Caco-2 (cell line): ENCODE data around the gene PIAS3. TPM values are rescaled to one million over a fixed set of nuclear protein-coding genes. Genes with fewer than 3 reads are reported as not detected.
A peak's percentile ranks its signal among the peaks of the same experiment; 100 is the strongest.

Experiments used
- BruUV-seq: library from RNA; stranded (reverse); fragments of 400-500 nt; replicated peaks from 2 replicates; lab custom pipeline; 2021; lab: Mats Ljungman, UMichigan
- CTCF ChIA-PET: fragments of 300-600 bp; sonication (Branson Sonifier 250); formaldehyde crosslinking; loops from one replicate; lab custom pipeline; 2022; ENCODE audit warnings: antibody characterized with exemption; lab: Charles Lee
- POLR2A ChIA-PET: fragments of 300-600 bp; sonication (Branson Sonifier 250); formaldehyde crosslinking; loops from one replicate; lab custom pipeline; 2022; ENCODE audit warnings: antibody characterized with exemption; lab: Charles Lee
- DNase-seq, 2 experiments: peaks; one replicate each; pipeline versions ENCODE4 v3.0.0 to v3.0.0-alpha.2; 2020 to 2022
- H3K27me3 ChIP-seq: replicated peaks from 2 replicates; pipeline ENCODE4 v1.6.0; 2011; ENCODE audit warnings: low read length; ENCODE audit not compliant: control insufficient read depth, insufficient read depth
- H3K36me3 ChIP-seq: 2 replicates; pipeline ENCODE4 v1.5.1; 2011; ENCODE audit warnings: low read length; ENCODE audit not compliant: control insufficient read depth, insufficient read depth
- H3K4me1 ChIP-seq: fragments of 250-450 bp; sonication (Bioruptor Pico); 2 replicates; pipeline ENCODE4 v1.5.1; 2020; ENCODE audit warnings: mild to moderate bottlenecking
- H3K4me3 ChIP-seq: 2 replicates; pipeline ENCODE4 v1.5.1; 2011; ENCODE audit warnings: low read depth, mild to moderate bottlenecking, control low read depth, low read length
- H3K9me3 ChIP-seq: fragments of 250-450 bp; sonication (Bioruptor Pico); 2 replicates; pipeline ENCODE4 v1.5.1; 2020; ENCODE audit warnings: mild to moderate bottlenecking, moderate library complexity
- H3K27ac Mint-ChIP-seq: one replicate; pipeline ENCODE4 v1.8.0; 2022; ENCODE audit warnings: mixed read lengths; ENCODE audit not compliant: unreplicated experiment
- H3K27me3 Mint-ChIP-seq: one replicate; pipeline ENCODE4 v1.8.0; 2022; ENCODE audit warnings: mixed read lengths; ENCODE audit not compliant: insufficient read depth, unreplicated experiment
- H3K36me3 Mint-ChIP-seq: one replicate; pipeline ENCODE4 v1.8.0; 2022; ENCODE audit warnings: mild to moderate bottlenecking, mixed read lengths; ENCODE audit not compliant: insufficient read depth, unreplicated experiment
- H3K4me1 Mint-ChIP-seq: one replicate; pipeline ENCODE4 v1.8.0; 2022; ENCODE audit warnings: low read depth, mixed read lengths; ENCODE audit not compliant: unreplicated experiment
- H3K4me3 Mint-ChIP-seq: one replicate; pipeline ENCODE4 v1.8.0; 2022; ENCODE audit warnings: mild to moderate bottlenecking, moderate library complexity, mixed read lengths; ENCODE audit not compliant: unreplicated experiment
- H3K9me3 Mint-ChIP-seq: one replicate; pipeline ENCODE4 v1.8.0; 2022; ENCODE audit warnings: mixed read lengths; ENCODE audit not compliant: unreplicated experiment
- intact Hi-C: fragments of 100-400 bp; cut with micrococcal nuclease; formaldehyde crosslinking; loops from one replicate; pipeline ENCODE4 v1.10.0; 2022; ENCODE audit not compliant: unreplicated experiment
- total RNA-seq: library from RNA; stranded (reverse); gene quantifications from 2 replicates; pipeline ENCODE4 v1.2.3, GENCODE V29; 2022
- TF ChIP-seq, protein P1 (sequence below), 2 experiments: fragments of 200-600 bp in 1 of 2; IDR thresholded peaks; 1 replicate in 1 of 2; 2 replicates in 1 of 2; pipeline versions ENCODE4 v1.5.1 to v1.8.0; 2011 to 2022; ENCODE audit warnings: antibody characterized with exemption in 1 of 2, control low read depth in 1 of 2, inconsistent platforms in 1 of 2, low read depth in 1 of 2, low read length in 1 of 2, mild to moderate bottlenecking in 1 of 2, moderate library complexity in 1 of 2; ENCODE audit not compliant: insufficient read depth in 1 of 2, severe bottlenecking in 1 of 2, unreplicated experiment in 1 of 2

Gene PIAS3
- total RNA-seq, 1 experiment from 2014 or later, result 22.0 TPM

DNA sequence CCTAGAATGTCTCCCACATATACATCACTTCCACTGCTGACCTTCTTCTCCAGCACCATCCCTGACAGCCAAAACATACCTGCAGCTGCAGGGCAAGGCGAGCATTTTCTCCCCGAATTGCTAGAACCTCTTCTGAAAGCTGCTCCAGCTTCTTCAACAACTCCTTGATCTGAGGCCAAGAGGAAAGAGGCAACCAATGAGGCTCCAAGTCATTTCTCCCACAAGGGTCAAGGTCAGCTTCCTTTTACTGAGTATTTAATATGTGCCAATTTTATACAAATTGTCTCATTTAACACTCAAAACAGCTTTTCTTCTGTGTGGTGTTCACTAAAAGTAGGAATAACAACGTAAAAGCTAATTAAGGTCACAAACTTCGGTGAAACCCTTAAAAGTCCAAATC, 9.4 kb upstream of the PIAS3 start:
- BruUV-seq, result no TSS peak

DNA sequence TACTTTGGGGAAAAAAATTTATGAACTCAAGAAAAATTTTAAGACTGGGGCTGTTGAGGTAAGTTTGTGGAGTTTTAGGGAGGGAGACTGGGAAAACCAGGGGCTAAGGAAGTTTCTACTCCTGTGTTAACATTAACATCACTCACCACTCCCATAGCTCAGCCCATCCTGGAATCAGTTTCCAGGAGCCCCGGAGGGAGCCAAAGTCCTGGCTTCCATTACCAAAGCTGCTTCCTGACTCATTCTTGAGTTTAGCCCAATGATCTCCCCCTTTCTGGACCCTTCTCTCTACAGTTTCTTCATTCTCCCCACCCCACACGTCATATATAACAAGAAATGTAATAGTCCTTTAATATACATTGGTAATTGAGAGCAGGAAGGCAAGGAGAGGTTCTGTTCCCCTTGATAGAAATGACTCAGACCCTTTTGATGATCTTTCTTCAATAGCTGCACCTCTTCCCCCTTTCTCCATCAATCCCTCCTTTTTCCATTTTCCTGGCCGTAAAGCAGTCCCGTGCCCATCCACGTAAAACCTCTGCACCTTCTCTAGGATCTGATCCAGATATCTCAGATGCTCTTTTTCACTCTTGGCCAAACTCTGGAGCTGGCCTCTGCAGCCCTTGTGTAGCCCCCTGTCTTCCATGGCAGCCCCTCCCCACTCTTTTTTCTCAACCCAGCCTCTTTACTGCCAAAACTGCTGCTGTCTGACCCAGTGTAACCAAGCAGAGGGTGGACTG, 4.6 kb upstream of the PIAS3 start:
- Histone ChIP-seq H3K4me1 (peaks cover 3% of the 10 kb centered on the region; the same call in 1 of the 2 replicates), H3K27me3 (no peaks in the 10 kb centered on the region), H3K36me3 (no peaks in the 10 kb centered on the region), H3K9me3 (no peaks in the 10 kb centered on the region), H3K4me3 (no peak overlapping the region)
- no peak overlapping the region for H3K27ac Mint-ChIP-seq
- ChIA-PET POLR2A (interaction anchor here (0.9 kb wide), 1 partner anchor 9 kb away, joined by 3 read pairs; no protein-coding TSS in a partner anchor), CTCF (interaction anchor here (0.6 kb wide), 1 partner anchor 64 kb away, joined by 3 read pairs; no protein-coding TSS in a partner anchor)
- TF ChIP-seq, protein P1, sequence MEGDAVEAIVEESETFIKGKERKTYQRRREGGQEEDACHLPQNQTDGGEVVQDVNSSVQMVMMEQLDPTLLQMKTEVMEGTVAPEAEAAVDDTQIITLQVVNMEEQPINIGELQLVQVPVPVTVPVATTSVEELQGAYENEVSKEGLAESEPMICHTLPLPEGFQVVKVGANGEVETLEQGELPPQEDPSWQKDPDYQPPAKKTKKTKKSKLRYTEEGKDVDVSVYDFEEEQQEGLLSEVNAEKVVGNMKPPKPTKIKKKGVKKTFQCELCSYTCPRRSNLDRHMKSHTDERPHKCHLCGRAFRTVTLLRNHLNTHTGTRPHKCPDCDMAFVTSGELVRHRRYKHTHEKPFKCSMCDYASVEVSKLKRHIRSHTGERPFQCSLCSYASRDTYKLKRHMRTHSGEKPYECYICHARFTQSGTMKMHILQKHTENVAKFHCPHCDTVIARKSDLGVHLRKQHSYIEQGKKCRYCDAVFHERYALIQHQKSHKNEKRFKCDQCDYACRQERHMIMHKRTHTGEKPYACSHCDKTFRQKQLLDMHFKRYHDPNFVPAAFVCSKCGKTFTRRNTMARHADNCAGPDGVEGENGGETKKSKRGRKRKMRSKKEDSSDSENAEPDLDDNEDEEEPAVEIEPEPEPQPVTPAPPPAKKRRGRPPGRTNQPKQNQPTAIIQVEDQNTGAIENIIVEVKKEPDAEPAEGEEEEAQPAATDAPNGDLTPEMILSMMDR (IDR thresholded peaks at IDR 0.05; ENCODE audit: insufficient read depth in 1 of 2, low read depth in 1 of 2, low read length in 1 of 2, severe bottlenecking in 1 of 2, unreplicated experiment in 1 of 2), result no peak
- H3K36me3 Mint-ChIP-seq, result peaks cover 9% of the 10 kb centered on the region
- no peaks in the 10 kb centered on the region for H3K9me3 Mint-ChIP-seq
- no TSS peak for BruUV-seq
- peaks cover under 1% of the 10 kb centered on the region for H3K4me1 Mint-ChIP-seq
- no peak for DNase-seq
- peaks cover 3% of the 10 kb centered on the region for H3K27me3 Mint-ChIP-seq
- no peak overlapping the region for H3K4me3 Mint-ChIP-seq
- intact Hi-C loops, result no loop called here

More for the DNA sequence above, 9.4 kb upstream of the PIAS3 start:
- intact Hi-C loops, result no loop called here
- Mint-ChIP-seq H3K36me3 (no peaks in the 10 kb centered on the region), H3K4me1 (no peaks in the 10 kb centered on the region), H3K4me3 (no peak overlapping the region), H3K9me3 (no peaks in the 10 kb centered on the region), H3K27me3 (peaks cover 3% of the 10 kb centered on the region), H3K27ac (no peak overlapping the region)
- Histone ChIP-seq H3K4me1 (peaks cover 11% of the 10 kb centered on the region; the same call in 1 of the 2 replicates), H3K4me3 (no peak overlapping the region), H3K27me3 (no peaks in the 10 kb centered on the region), H3K36me3 (no peaks in the 10 kb centered on the region), H3K9me3 (no peaks in the 10 kb centered on the region)
- TF ChIP-seq, protein P1 (IDR thresholded peaks at IDR 0.05; ENCODE audit: insufficient read depth in 1 of 2, low read depth in 1 of 2, low read length in 1 of 2, severe bottlenecking in 1 of 2, unreplicated experiment in 1 of 2), result no peak
- POLR2A ChIA-PET, result no interaction called here
- CTCF ChIA-PET, result no interaction called here
- no peak for DNase-seq

DNA sequence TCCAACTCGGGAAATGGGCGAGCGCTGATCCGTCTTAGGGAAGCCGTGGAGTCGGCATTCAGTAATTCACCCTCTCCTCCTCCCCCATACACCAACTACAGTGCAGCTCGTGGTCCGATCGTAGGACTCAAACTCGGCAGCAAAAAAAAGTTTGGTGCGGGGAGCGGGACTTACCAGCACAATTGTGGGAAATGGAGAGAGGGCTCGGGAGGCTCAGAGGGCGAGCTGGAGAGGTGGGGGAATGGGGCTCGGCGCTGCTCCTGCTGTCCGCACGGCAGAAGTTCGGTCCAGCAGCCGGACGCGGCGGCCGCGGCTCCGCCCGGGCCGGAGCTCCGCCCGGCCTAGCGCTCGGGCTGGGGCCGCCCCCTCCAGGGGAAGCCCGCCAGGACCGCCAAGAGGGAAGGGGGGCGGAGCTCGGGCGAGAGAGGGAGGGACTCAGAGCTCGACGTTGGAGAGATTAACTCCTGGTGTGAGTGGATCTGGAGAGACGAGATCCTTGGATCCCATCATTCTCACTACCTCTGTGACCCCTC, 676 bp upstream of the PIAS3 start:
- H3K27ac Mint-ChIP-seq, result peak overlapping the region; percentile 78
- CTCF ChIA-PET, result interaction anchor here (0.9 to 4.3 kb wide), 7 partner anchors 13 to 161 kb away, joined by 3 to 136 read pairs (median 5); partner anchors contain the start of genes NUDT17 and RBM8A
- peak; percentile 89 to 91 for DNase-seq
- peak overlapping the region; percentile 92 for H3K4me3 Mint-ChIP-seq
- H3K9me3 Mint-ChIP-seq, result no peaks in the 10 kb centered on the region
- H3K36me3 Mint-ChIP-seq, result peaks cover 12% of the 10 kb centered on the region
- H3K4me1 Mint-ChIP-seq, result peaks cover 7% of the 10 kb centered on the region
- peaks cover 3% of the 10 kb centered on the region; the same call in 1 of the 2 replicates for H3K36me3 ChIP-seq
- H3K4me1 ChIP-seq, result peaks cover 3% of the 10 kb centered on the region; the same call in 1 of the 2 replicates
- intact Hi-C loops, result loop anchor here (2.0 kb wide), 1 partner anchor 25 kb away; the partner anchor contains the start of gene ANKRD35
- H3K27me3 Mint-ChIP-seq, result no peaks in the 10 kb centered on the region
- peak overlapping the region; percentile 85 for H3K4me3 ChIP-seq
- BruUV-seq, result no TSS peak
- TF ChIP-seq, protein P1 (IDR thresholded peaks at IDR 0.05; ENCODE audit: insufficient read depth in 1 of 2, low read depth in 1 of 2, low read length in 1 of 2, severe bottlenecking in 1 of 2, unreplicated experiment in 1 of 2), result no peak
- no peaks in the 10 kb centered on the region for H3K9me3 ChIP-seq
- H3K27me3 ChIP-seq, result no peaks in the 10 kb centered on the region
- POLR2A ChIA-PET, result interaction anchor here (0.5 to 2.1 kb wide), 10 partner anchors 10 to 180 kb away, joined by 3 to 30 read pairs (median 6); partner anchors contain the start of genes ANKRD34A, LIX1L, NUDT17 and POLR3C
